ENCODE measurements around the gene TBC1D13. TPM values are rescaled to one million over a fixed set of nuclear protein-coding genes. Genes with fewer than 3 reads are reported as not detected.

Gene TBC1D13
- total RNA-seq, 1 donor = 17.0 TPM

- no peaks in the 10 kb centered on the region for H4K20me1 ChIP-seq (ENCODE audit: insufficient read depth, low read length)
- H3K9me3 ChIP-seq (ENCODE audit: low read depth, low read length) = no peaks in the 10 kb centered on the region
- peak within 1 kb of the TSS; percentile 81 for H3K4me3 ChIP-seq (ENCODE audit: insufficient read depth, low read length)
- H3K27ac ChIP-seq (ENCODE audit: low read depth, low read length) = peak within 1 kb of the TSS; percentile 52
- no peak for TF ChIP-seq CTCF (IDR thresholded peaks at IDR 0.05; ENCODE audit: extremely low read depth, low read depth, low read length)
- DNase-seq (ENCODE audit: insufficient read length, low spot score, missing footprints) = peak; percentile 99
- no peaks in the 10 kb centered on the region for H3K27me3 ChIP-seq (ENCODE audit: insufficient read depth, low read length)
- peaks cover 22% of the 10 kb centered on the region for H3K36me3 ChIP-seq (ENCODE audit: insufficient read depth, low read length)
- peaks cover 9% of the 10 kb centered on the region for H3K4me1 ChIP-seq (ENCODE audit: insufficient read depth, low read length)
- H3K4me2 ChIP-seq (ENCODE audit: insufficient read depth, low read length) = peak within 1 kb of the TSS; percentile 89
- peaks cover 17% of the 10 kb centered on the region for H3K79me2 ChIP-seq (ENCODE audit: insufficient read depth, low read length)
- peak within 1 kb of the TSS; percentile 81 for H2AFZ ChIP-seq (ENCODE audit: low read length)
These were observed 42.6 kb downstream of the TBC1D13 start, which contains the start of gene SPOUT1 for GRCh38 chr9:128829477-128830251. Gene SPOUT1, minus strand, starts transcription at chr9:128829794. Its CDS starts 14 bp downstream, at chr9:128829780.

DNA sequence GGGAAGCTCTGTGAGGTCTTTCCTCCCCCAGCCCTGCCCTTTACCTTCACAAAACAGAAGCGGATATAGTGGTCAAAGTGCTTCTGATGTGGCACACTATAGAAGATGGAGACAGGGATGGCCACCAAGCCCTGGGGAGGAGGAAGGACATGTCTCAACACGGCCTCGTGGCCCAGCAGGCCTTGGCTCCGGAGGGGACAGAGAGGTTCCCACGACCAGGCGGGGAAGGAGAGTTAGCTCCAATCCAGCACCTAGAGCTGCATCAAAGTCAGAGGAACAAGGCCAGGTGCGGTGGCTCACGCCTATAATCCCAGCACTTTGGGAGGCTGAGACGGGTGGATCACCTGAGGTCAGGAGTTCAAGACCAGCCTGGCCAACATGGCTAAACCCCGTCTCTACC lies 46.6 kb downstream of the TBC1D13 start:
- DNase-seq (ENCODE audit: insufficient read length, low spot score, missing footprints) = no peak
- H3K4me3 ChIP-seq (ENCODE audit: insufficient read depth, low read length) = no peak overlapping the region
- H3K27ac ChIP-seq (ENCODE audit: low read depth, low read length) = no peak overlapping the region
- H2AFZ ChIP-seq (ENCODE audit: low read length) = no peak overlapping the region
- no peaks in the 10 kb centered on the region for H3K27me3 ChIP-seq (ENCODE audit: insufficient read depth, low read length)
- H3K4me1 ChIP-seq (ENCODE audit: insufficient read depth, low read length) = peaks cover 7% of the 10 kb centered on the region
- TF ChIP-seq CTCF (IDR thresholded peaks at IDR 0.05; ENCODE audit: extremely low read depth, low read depth, low read length) = no peak
- no peaks in the 10 kb centered on the region for H3K36me3 ChIP-seq (ENCODE audit: insufficient read depth, low read length)
- no peaks in the 10 kb centered on the region for H4K20me1 ChIP-seq (ENCODE audit: insufficient read depth, low read length)
- no peak overlapping the region for H3K4me2 ChIP-seq (ENCODE audit: insufficient read depth, low read length)
- H3K79me2 ChIP-seq (ENCODE audit: insufficient read depth, low read length) = peaks cover 7% of the 10 kb centered on the region
- H3K9me3 ChIP-seq (ENCODE audit: low read depth, low read length) = no peaks in the 10 kb centered on the region

- Histone ChIP-seq H2AFZ (ENCODE audit: low read length) (no peak overlapping the region), H3K27ac (ENCODE audit: low read depth, low read length) (no peak overlapping the region), H4K20me1 (ENCODE audit: insufficient read depth, low read length) (no peaks in the 10 kb centered on the region), H3K9me3 (ENCODE audit: low read depth, low read length) (no peaks in the 10 kb centered on the region), H3K79me2 (ENCODE audit: insufficient read depth, low read length) (no peaks in the 10 kb centered on the region), H3K4me2 (ENCODE audit: insufficient read depth, low read length) (no peak overlapping the region), H3K4me1 (ENCODE audit: insufficient read depth, low read length) (no peaks in the 10 kb centered on the region), H3K36me3 (ENCODE audit: insufficient read depth, low read length) (no peaks in the 10 kb centered on the region), H3K4me3 (ENCODE audit: insufficient read depth, low read length) (no peak overlapping the region), H3K27me3 (ENCODE audit: insufficient read depth, low read length) (no peaks in the 10 kb centered on the region)
- no peak for DNase-seq (ENCODE audit: insufficient read length, low spot score, missing footprints)
- no peak for TF ChIP-seq CTCF (IDR thresholded peaks at IDR 0.05; ENCODE audit: extremely low read depth, low read depth, low read length)
These were observed 48.5 kb downstream of the TBC1D13 start for GRCh38 chr9:128835246-128836210.

Data from osteoblast (primary cell).